HUES48 (cell line): ENCODE results near the gene PNMA6E.

Experiments used
- H3K27ac ChIP-seq: one replicate; pipeline ENCODE4 v1.7.0; 2013; ENCODE audit warnings: low read depth, low read length, inconsistent platforms
- H3K27me3 ChIP-seq: 2 replicates; pipeline ENCODE4 v1.6.1; 2013; ENCODE audit warnings: mild to moderate bottlenecking, low read length; ENCODE audit not compliant: control insufficient read depth, insufficient read depth
- H3K36me3 ChIP-seq: 2 replicates; pipeline ENCODE4 v1.6.1; 2013; ENCODE audit warnings: low read length; ENCODE audit not compliant: control insufficient read depth, insufficient read depth
- H3K4me1 ChIP-seq: 2 replicates; pipeline ENCODE4 v1.6.1; 2013; ENCODE audit warnings: mild to moderate bottlenecking, low read length; ENCODE audit not compliant: control insufficient read depth, insufficient read depth
- H3K4me3 ChIP-seq: 2 replicates; pipeline ENCODE4 v1.5.1; 2013; ENCODE audit warnings: mild to moderate bottlenecking, low read depth, low read length
- H3K9ac ChIP-seq: 2 replicates; pipeline ENCODE4 v1.6.1; 2013; ENCODE audit warnings: mild to moderate bottlenecking, low read depth, low read length, moderate library complexity
- H3K9me3 ChIP-seq: 2 replicates; pipeline ENCODE4 v1.6.1; 2013; ENCODE audit warnings: low read length; ENCODE audit not compliant: control insufficient read depth, insufficient read depth

The PNMA6E gene

DNA sequence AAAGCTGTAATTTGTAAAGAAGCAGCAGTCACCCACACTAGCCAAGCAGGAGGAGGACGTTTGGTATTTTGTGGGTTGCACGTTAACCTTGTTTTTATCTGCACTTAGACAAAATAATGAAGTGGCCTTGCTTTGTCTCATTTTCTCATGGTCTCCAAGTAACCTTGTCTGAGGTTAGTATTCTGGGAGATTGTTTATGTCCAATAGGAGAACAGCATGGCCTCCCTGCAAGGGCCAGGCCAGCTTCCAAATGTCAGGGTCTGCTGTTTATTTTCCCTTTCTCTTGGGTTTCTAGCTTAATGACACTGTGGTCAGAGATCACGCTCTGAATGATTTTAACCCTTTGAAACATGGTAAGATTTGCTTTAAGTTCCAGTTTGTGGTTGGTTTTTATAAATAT lies 29.9 kb downstream of the PNMA6E start:
- Histone ChIP-seq H3K27ac (no peak overlapping the region), H3K36me3 (no peaks in the 10 kb centered on the region), H3K4me1 (no peaks in the 10 kb centered on the region), H3K27me3 (no peaks in the 10 kb centered on the region), H3K9me3 (peaks cover 62% of the 10 kb centered on the region), H3K4me3 (no peak overlapping the region), H3K9ac (no peak overlapping the region)

DNA sequence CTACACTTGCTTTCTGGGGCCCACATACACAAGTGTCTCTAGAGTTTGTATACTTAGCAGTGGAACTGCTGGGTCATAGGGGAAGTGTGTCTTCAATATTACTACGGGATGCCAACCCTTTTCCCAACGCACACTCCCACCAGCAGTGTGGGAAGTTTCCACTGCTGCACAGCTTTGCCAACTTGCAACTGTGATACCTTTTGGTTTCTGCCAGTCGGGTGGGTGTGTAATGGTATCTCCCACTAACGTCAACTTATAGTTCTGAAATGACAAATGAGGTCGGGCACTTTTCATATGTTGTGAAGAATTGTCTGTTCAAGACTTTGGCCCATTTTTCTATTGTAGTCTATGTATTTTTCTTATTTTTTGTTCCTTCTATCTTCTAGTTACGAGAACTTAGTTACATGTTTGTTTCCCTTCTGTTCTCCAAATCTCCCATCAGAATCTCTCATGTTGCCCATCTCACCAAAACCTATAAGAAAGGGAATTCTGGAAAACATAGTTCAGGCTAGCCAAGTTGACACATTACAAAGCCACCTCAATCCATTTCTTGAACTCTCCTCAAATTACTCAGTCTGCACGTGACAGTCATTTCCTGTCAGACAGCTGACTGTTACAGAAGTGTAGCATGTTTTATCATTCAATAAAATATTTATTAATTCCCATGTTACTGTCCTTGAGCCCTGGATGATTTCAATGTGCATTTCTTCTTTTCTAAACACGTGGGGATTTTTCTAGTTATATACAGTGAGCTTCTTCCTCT lies 30.7 kb downstream of the PNMA6E start:
- Histone ChIP-seq H3K36me3 (no peaks in the 10 kb centered on the region), H3K4me1 (no peaks in the 10 kb centered on the region), H3K27ac (no peak overlapping the region), H3K4me3 (no peak overlapping the region), H3K9me3 (peaks cover 57% of the 10 kb centered on the region), H3K27me3 (no peaks in the 10 kb centered on the region), H3K9ac (no peak overlapping the region)

DNA sequence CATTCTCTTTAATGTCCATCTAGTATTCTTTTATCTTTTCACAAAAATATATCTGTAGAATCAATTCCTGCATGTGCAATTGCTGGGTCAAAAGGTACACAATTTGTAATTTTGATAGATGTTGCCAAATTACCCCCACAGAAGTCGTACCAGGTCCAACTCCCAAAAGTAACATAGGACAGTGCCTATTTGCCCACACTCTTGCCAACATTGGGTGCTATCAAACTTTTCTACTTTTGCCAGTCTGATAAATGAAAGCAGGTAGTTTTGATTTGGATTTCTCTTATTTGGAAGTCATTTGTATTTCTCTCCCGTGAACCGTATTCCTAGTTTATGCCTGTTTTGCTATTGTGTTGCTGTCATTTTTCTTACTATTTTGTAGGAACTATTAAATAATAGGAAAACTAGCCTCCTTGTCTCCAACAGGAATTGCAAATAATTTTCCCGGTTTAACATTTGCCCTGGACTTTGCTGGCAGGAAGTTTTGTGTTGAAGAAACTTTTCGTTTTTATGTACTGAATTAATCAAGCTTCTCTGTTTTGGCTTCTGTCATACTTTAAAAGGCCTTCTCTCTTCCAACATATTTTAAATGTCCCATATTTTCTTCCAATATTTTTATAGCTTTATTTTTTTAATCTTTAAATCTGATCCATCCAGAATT lies 34.1 kb downstream of the PNMA6E start:
- H3K27ac ChIP-seq: no peak overlapping the region
- H3K27me3 ChIP-seq: no peaks in the 10 kb centered on the region
- no peaks in the 10 kb centered on the region for H3K4me1 ChIP-seq
- no peak overlapping the region for H3K4me3 ChIP-seq
- H3K9me3 ChIP-seq: peaks cover 49% of the 10 kb centered on the region
- no peak overlapping the region for H3K9ac ChIP-seq
- H3K36me3 ChIP-seq: no peaks in the 10 kb centered on the region

DNA sequence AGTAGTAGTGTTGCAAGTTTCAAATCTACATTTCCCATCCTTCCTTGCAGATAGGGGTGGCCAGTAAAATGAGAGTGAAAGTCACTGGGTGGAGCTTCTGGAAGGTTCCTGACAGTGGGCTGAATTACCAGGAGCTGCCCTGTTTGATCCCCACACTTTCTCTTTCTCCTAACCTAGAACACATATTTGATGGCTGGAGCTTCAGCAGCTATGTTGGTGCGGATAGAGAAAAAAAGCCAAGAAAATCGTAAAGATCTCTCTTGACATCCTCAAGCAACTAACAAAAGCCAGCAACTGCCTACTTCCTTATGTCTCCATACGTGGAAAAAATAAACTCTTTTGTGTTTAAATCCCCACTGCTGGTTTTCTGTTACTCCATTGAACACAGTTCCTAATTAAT lies 35.0 kb downstream of the PNMA6E start:
- no peaks in the 10 kb centered on the region for H3K27me3 ChIP-seq
- peaks cover 49% of the 10 kb centered on the region for H3K9me3 ChIP-seq
- H3K27ac ChIP-seq: no peak overlapping the region
- no peaks in the 10 kb centered on the region for H3K4me1 ChIP-seq
- no peak overlapping the region for H3K9ac ChIP-seq
- H3K36me3 ChIP-seq: no peaks in the 10 kb centered on the region
- no peak overlapping the region for H3K4me3 ChIP-seq

DNA sequence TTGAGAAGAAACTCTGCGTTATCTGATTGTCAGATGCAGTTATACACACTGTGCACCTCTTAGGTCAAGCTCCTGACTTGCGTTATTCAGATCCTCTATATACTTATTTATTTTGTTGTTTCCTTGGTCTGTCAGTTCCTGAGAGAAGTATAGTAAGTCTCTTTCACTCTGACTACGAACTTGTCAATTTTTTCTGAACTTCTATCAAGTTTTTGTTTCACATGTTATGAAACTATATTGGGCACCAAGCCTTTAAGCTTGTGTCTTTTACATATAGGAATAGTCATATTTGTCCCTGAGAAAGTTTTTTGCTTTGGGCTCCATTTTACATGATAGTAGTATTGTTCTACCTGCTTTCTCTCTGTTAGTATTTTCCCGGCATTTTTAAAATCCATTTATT lies 35.5 kb downstream of the PNMA6E start:
- H3K9ac ChIP-seq: no peak overlapping the region
- H3K4me1 ChIP-seq: no peaks in the 10 kb centered on the region
- no peak overlapping the region for H3K27ac ChIP-seq
- no peaks in the 10 kb centered on the region for H3K36me3 ChIP-seq
- peaks cover 49% of the 10 kb centered on the region for H3K9me3 ChIP-seq
- no peaks in the 10 kb centered on the region for H3K27me3 ChIP-seq
- no peak overlapping the region for H3K4me3 ChIP-seq

DNA sequence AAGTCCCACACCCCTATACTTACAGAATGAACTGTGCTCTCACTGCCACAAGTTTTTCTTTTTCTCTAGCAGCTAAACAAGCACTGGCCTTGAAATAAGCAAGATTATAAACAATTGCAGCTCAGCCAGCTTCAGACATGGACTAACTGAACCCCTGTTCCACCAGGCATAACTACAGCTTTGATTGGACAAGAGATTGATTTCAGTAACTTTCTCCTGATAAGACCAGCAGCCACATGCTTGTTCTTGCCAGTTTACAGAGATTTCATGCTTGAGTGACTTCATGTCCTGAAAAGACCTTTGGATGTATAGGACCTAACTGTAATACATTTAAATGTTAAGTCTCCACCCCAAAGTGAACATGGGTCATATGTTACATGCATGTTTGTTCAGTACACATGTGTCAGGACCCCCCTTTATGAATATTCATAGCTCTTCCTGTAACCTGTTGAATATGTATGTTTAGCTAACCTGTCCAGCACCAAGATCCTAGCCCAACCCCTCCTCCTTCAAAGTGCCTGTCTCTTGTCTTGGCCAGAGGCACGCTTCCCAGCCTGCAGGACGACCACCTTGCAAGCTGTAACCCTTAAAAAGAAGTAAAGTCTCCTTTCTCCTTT lies 39.3 kb downstream of the PNMA6E start:
- Histone ChIP-seq H3K4me3 (no peak overlapping the region), H3K27me3 (no peaks in the 10 kb centered on the region), H3K9ac (no peak overlapping the region), H3K27ac (no peak overlapping the region), H3K4me1 (no peaks in the 10 kb centered on the region), H3K36me3 (no peaks in the 10 kb centered on the region), H3K9me3 (peaks cover 49% of the 10 kb centered on the region)

DNA sequence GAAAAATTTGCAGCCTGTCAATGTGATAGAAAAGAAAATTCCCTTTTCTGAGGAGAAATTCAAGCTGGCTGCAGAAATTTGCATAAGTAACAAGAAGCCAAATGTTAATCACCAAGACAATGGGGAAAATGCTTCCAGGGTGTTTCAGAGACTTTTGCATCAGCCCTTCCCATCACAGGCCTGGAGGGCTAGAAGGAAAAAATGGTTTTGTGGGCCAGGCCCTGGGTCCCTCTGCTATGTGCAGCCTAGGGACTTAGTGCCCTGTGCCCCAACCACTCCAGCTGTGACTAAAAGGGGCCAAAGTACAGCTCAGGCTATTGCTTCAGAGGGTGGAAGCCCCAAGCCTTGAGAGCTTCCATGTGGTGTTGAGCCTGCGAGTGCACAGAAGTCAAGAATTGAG lies 43.3 kb downstream of the PNMA6E start:
- Histone ChIP-seq H3K9me3 (peaks cover 66% of the 10 kb centered on the region), H3K36me3 (no peaks in the 10 kb centered on the region), H3K4me3 (no peak overlapping the region), H3K27ac (no peak overlapping the region), H3K9ac (no peak overlapping the region), H3K27me3 (no peaks in the 10 kb centered on the region), H3K4me1 (no peaks in the 10 kb centered on the region)

DNA sequence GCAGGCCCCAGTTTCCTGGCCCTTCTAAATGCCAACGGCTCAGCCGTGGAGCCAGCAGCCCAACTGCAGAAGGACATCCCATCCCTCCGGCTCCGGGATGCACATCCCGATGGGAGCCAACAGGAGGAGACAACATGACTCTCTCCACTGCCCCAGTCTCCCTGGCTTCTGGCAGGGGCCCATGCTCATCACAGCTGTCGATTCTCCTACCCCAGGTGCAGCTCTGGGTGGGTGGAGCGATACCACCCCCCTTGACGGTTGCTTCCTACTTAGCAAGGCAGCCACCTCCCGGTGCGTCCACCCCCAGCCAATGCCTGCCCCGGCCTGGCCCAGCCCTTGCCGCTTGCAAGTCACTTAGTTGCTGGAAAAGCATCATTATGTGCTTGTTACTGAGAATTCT lies 47.7 kb downstream of the PNMA6E start:
- H3K4me1 ChIP-seq: no peaks in the 10 kb centered on the region
- no peak overlapping the region for H3K27ac ChIP-seq
- no peaks in the 10 kb centered on the region for H3K27me3 ChIP-seq
- peaks cover 56% of the 10 kb centered on the region for H3K9me3 ChIP-seq
- H3K36me3 ChIP-seq: peaks cover 15% of the 10 kb centered on the region
- H3K4me3 ChIP-seq: no peak overlapping the region
- no peak overlapping the region for H3K9ac ChIP-seq

DNA sequence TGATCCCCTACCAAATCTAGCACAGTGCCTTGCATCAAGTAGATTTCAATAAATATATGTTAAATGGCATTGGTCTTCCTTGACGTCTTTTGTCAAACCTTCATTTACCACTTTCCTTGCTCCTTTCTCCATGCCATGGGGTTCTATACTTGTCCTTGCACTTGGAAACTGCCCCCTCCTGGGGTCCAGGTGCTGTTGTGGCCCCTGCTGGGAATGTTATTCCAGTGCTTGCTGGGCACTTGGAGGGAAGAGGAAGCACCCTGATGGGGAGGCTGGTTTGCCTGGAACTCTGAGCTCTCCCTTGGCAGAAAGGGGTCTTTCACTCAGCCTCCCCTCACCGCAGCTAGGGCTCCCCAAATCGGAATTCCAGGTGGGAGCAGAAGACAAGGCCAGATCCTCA lies 48.3 kb downstream of the PNMA6E start:
- Histone ChIP-seq H3K36me3 (peaks cover 20% of the 10 kb centered on the region), H3K27me3 (no peaks in the 10 kb centered on the region), H3K9ac (no peak overlapping the region), H3K4me3 (no peak overlapping the region), H3K27ac (no peak overlapping the region), H3K4me1 (no peaks in the 10 kb centered on the region), H3K9me3 (peaks cover 51% of the 10 kb centered on the region)

DNA sequence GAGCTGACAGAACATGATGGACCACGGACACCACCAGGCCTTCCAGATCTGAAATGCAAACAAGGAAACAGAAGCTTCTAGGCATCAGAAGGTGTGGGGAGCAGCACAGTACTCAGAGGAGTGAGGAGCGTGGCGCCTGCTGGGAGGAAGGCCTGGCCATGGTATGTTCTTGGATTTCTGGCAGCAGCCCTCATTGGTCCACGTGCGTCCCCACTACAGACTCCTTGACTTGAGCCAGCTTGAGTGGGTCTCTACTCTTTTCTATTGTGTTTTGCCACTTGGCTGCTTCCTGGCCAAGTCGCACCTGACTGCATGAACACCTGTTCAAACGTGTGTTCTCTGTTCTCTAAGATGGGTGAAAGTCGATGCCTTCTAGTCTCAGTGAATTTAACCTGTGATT lies 49.2 kb downstream of the PNMA6E start:
- H3K4me1 ChIP-seq: no peaks in the 10 kb centered on the region
- no peak overlapping the region for H3K4me3 ChIP-seq
- H3K27ac ChIP-seq: no peak overlapping the region
- H3K9ac ChIP-seq: no peak overlapping the region
- H3K27me3 ChIP-seq: no peaks in the 10 kb centered on the region
- H3K9me3 ChIP-seq: peaks cover 44% of the 10 kb centered on the region
- H3K36me3 ChIP-seq: peaks cover 27% of the 10 kb centered on the region

DNA sequence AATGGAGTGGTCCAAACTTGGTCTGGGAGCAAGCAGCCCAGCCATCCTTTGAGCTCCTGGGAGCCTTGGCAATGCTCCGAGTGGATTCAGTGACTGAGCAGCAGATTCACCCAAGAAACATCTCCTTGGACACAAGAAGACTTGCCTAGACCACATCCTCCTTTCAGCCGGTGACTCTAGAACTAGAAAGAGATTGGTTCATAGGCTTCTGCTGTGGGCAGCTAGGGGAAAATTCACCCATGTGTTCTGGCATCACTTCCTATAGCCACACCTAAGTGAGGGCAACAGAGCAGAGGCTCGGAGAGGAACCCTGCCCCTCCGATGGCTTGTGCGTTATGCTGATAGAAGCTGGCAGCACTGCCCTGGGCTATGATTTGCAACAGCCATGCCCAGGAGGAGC lies 51.2 kb downstream of the PNMA6E start:
- no peak overlapping the region for H3K4me3 ChIP-seq
- no peak overlapping the region for H3K27ac ChIP-seq
- peaks cover 33% of the 10 kb centered on the region for H3K36me3 ChIP-seq
- H3K9me3 ChIP-seq: peaks cover 34% of the 10 kb centered on the region
- H3K4me1 ChIP-seq: no peaks in the 10 kb centered on the region
- no peaks in the 10 kb centered on the region for H3K27me3 ChIP-seq
- no peak overlapping the region for H3K9ac ChIP-seq
